ENCODE results near the gene EXOSC5. TPM values are rescaled to one million over a fixed set of nuclear protein-coding genes. Genes with fewer than 3 reads are reported as not detected.

EXOSC5 gene
- total RNA-seq, 2 donors from 2014 or later: 15.7 to 23.6 TPM

DNA sequence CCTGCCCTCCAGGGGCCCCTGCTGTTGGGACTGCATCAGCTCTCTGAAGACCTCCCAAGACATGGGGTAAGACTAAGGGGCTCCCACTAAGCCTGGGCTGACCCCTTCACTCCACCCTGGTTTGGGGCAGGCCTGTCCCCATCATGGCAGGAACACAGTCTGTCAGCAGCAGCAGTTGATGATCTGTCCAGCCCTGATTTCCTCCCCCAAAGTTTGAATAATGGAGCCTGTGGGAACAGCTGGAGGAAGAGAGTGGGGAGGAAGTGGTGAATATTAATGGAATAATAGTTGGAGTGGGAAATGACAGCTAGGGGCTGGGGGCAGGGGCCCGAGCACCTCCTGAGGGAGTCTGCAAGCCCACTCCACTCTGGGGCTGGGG, 31.3 kb upstream of the EXOSC5 start:
- Histone ChIP-seq H3K27me3 (ENCODE audit: control insufficient read depth, insufficient read depth, low read length, poor library complexity, severe bottlenecking) (no peaks in the 10 kb centered on the region), H3K4me1 (ENCODE audit: control insufficient read depth, insufficient read depth, low read length) (peaks cover 4% of the 10 kb centered on the region), H3K9me3 (ENCODE audit: control insufficient read depth, low read length) (no peaks in the 10 kb centered on the region), H3K36me3 (ENCODE audit: control insufficient read depth, insufficient read depth, low read length) (peaks cover 28% of the 10 kb centered on the region), H3K27ac (ENCODE audit: low read depth, low read length) (no peak overlapping the region), H3K4me3 (ENCODE audit: low read length) (peak overlapping the region; percentile 59), H3K9ac (ENCODE audit: extremely low read depth, low read length, poor library complexity, severe bottlenecking) (no peak overlapping the region)
- Mint-ChIP-seq H3K9me3 (no peaks in the 10 kb centered on the region), H3K27me3 (ENCODE audit: insufficient read depth) (no peaks in the 10 kb centered on the region), H3K4me1 (peaks cover 18% of the 10 kb centered on the region), H3K4me3 (no peak overlapping the region), H3K27ac (no peak overlapping the region), H3K36me3 (ENCODE audit: low read depth) (peaks cover 31% of the 10 kb centered on the region)
- TF ChIP-seq, protein P1, sequence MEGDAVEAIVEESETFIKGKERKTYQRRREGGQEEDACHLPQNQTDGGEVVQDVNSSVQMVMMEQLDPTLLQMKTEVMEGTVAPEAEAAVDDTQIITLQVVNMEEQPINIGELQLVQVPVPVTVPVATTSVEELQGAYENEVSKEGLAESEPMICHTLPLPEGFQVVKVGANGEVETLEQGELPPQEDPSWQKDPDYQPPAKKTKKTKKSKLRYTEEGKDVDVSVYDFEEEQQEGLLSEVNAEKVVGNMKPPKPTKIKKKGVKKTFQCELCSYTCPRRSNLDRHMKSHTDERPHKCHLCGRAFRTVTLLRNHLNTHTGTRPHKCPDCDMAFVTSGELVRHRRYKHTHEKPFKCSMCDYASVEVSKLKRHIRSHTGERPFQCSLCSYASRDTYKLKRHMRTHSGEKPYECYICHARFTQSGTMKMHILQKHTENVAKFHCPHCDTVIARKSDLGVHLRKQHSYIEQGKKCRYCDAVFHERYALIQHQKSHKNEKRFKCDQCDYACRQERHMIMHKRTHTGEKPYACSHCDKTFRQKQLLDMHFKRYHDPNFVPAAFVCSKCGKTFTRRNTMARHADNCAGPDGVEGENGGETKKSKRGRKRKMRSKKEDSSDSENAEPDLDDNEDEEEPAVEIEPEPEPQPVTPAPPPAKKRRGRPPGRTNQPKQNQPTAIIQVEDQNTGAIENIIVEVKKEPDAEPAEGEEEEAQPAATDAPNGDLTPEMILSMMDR (conservative IDR thresholded peaks at IDR 0.05): no peak
- WGBS, 2 experiments (ENCODE audit: insufficient coverage in 1 of 2, insufficient read length in 1 of 2): 85 to 100% methylated on average over 1 of the region's 1 CpG
- no peak for DNase-seq

DNA sequence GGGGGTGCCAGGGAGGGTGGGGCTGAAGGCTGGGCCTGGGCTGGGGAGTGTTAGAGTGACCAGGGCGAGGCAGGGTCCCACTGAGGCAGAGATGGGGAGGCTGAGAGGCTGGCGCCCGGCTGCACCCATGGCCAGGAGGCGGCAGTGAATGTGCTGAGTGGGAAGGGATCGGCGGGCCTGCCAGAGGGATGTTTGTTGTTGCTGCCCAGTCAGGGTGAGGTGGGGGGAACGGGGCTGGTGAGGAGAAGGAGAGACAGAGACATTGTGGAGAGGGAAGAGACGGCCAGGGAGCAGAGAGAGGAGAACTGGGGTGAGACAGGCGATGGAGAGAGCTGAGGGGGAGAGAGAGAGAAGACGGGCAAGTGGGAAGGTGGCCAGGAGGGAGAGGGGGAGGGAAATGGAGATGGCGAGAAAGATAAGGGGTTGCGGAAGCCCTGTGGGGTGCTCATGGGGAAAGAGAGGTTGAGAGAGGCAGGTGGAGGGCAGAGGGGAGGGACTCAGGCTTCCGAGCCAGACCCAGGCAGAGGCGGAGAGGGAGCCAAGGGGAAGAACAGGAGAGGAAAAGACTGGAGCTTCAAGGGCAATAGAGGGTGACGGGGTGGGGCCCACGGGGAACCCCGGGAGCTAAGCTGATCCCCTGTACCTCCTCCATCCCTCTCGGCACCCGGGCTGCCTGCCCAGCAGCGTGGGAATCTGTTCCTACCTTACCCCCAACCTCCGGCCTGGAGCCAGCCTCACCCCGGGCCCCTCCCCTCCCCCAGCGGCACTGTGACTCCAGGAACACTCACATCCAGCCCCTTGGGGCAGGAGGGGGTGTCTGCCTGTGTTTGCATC, 30.7 kb upstream of the EXOSC5 start:
- H3K27ac Mint-ChIP-seq: peak overlapping the region; percentile 75
- no peak overlapping the region for H3K27ac ChIP-seq (ENCODE audit: low read depth, low read length)
- TF ChIP-seq, protein P1 (conservative IDR thresholded peaks at IDR 0.05): no peak
- no peaks in the 10 kb centered on the region for H3K27me3 Mint-ChIP-seq (ENCODE audit: insufficient read depth)
- no peak overlapping the region for H3K9ac ChIP-seq (ENCODE audit: extremely low read depth, low read length, poor library complexity, severe bottlenecking)
- DNase-seq: peak; percentile 82
- peak overlapping the region; percentile 59 for H3K4me3 ChIP-seq (ENCODE audit: low read length)
- WGBS, 2 experiments (ENCODE audit: insufficient coverage in 1 of 2, insufficient read length in 1 of 2): 25 to 30% methylated on average over 10 to 23 of the region's 23 CpGs
- peaks cover 4% of the 10 kb centered on the region for H3K4me1 ChIP-seq (ENCODE audit: control insufficient read depth, insufficient read depth, low read length)
- peak overlapping the region; percentile 74 for H3K4me3 Mint-ChIP-seq
- H3K36me3 ChIP-seq (ENCODE audit: control insufficient read depth, insufficient read depth, low read length): peaks cover 21% of the 10 kb centered on the region
- peaks cover 28% of the 10 kb centered on the region for H3K36me3 Mint-ChIP-seq (ENCODE audit: low read depth)
- H3K27me3 ChIP-seq (ENCODE audit: control insufficient read depth, insufficient read depth, low read length, poor library complexity, severe bottlenecking): no peaks in the 10 kb centered on the region
- peaks cover 18% of the 10 kb centered on the region for H3K4me1 Mint-ChIP-seq
- no peaks in the 10 kb centered on the region for H3K9me3 Mint-ChIP-seq
- no peaks in the 10 kb centered on the region for H3K9me3 ChIP-seq (ENCODE audit: control insufficient read depth, low read length)

- TF ChIP-seq, protein P1 (conservative IDR thresholded peaks at IDR 0.05): no peak
- no peaks in the 10 kb centered on the region for H3K9me3 ChIP-seq (ENCODE audit: control insufficient read depth, low read length)
- peaks cover 18% of the 10 kb centered on the region for H3K4me1 Mint-ChIP-seq
- no peaks in the 10 kb centered on the region for H3K27me3 ChIP-seq (ENCODE audit: control insufficient read depth, insufficient read depth, low read length, poor library complexity, severe bottlenecking)
- peaks cover 14% of the 10 kb centered on the region for H3K36me3 ChIP-seq (ENCODE audit: control insufficient read depth, insufficient read depth, low read length)
- H3K4me1 ChIP-seq (ENCODE audit: control insufficient read depth, insufficient read depth, low read length): peaks cover 4% of the 10 kb centered on the region
- no peaks in the 10 kb centered on the region for H3K9me3 Mint-ChIP-seq
- peak within 1 kb of the TSS; percentile 74 for H3K4me3 Mint-ChIP-seq
- WGBS, 2 experiments (ENCODE audit: insufficient coverage in 1 of 2, insufficient read length in 1 of 2): 11 to 26% methylated on average over 4 to 19 of the region's 19 CpGs
- peak within 1 kb of the TSS; percentile 96 for H3K27ac Mint-ChIP-seq
- H3K9ac ChIP-seq (ENCODE audit: extremely low read depth, low read length, poor library complexity, severe bottlenecking): peak within 1 kb of the TSS; percentile 70
- no peak within 1 kb of the TSS for H3K27ac ChIP-seq (ENCODE audit: low read depth, low read length)
- H3K27me3 Mint-ChIP-seq (ENCODE audit: insufficient read depth): no peaks in the 10 kb centered on the region
- H3K36me3 Mint-ChIP-seq (ENCODE audit: low read depth): peaks cover 28% of the 10 kb centered on the region
- H3K4me3 ChIP-seq (ENCODE audit: low read length): peak within 1 kb of the TSS; percentile 83
- peak; percentile 96 for DNase-seq
These were observed 29.9 kb upstream of the EXOSC5 start, which contains the start of gene B3GNT8 for GRCh38 chr19:41426952-41427646. B3GNT8 (minus strand) TSS chr19:41427374; CDS start chr19:41426778, 596 bp downstream.
